Gastrocnemius medialis (tissue), 4 donors: Measurements from ENCODE around the gene TIGAR. TPM values are rescaled to one million over a fixed set of nuclear protein-coding genes. Genes with fewer than 3 reads are reported as not detected.

Experiments
- ATAC-seq, 2 donors: fragments of 150-250 bp; one replicate each; pipeline ENCODE4 v1.9.1; 2016
- DNase-seq, 2 donors: peaks; one replicate each; pipeline ENCODE4 v3.0.0-alpha.2; 2019
- H3K27ac ChIP-seq, 4 donors: fragments of 200-600 bp; sonication (generic); 1 replicate in 1 of 4; 2 replicates in 3 of 4; pipeline ENCODE4 v1.5.1; 2016 to 2018; ENCODE audit warnings: mild to moderate bottlenecking in 2 of 4, moderate library complexity in 1 of 4
- H3K27me3 ChIP-seq, 3 donors: fragments of 200-600 bp; sonication (generic) in 2 of 3; 1 replicate in 1 of 3; 2 replicates in 2 of 3; pipeline versions ENCODE4 v1.5.1 to v1.6.0; 2016 to 2019; ENCODE audit warnings: mild to moderate bottlenecking in 1 of 3, moderate library complexity in 1 of 3
- H3K36me3 ChIP-seq, 2 donors: fragments of 200-600 bp; sonication (generic) in 1 of 2; one replicate each; pipeline ENCODE4 v1.5.1; 2017 to 2018
- H3K4me1 ChIP-seq, 2 donors: fragments of 200-600 bp; sonication (generic) in 1 of 2; one replicate each; pipeline ENCODE4 v1.5.1; 2016 to 2017; ENCODE audit warnings: mild to moderate bottlenecking in 2 of 2
- H3K4me3 ChIP-seq, 4 donors: fragments of 200-600 bp; sonication (generic) in 3 of 4; 1 replicate in 1 of 4; 2 replicates in 3 of 4; pipeline ENCODE4 v1.5.1; 2016 to 2019; ENCODE audit warnings: mild to moderate bottlenecking in 2 of 4
- H3K9me3 ChIP-seq, 3 donors: fragments of 200-600 bp; sonication (generic) in 2 of 3; 1 replicate in 1 of 3; 2 replicates in 2 of 3; pipeline ENCODE4 v1.5.1; 2016 to 2019
- CTCF ChIP-seq, 5 experiments: fragments of 450-650 bp in 3 of 5; fragments of 200-600 bp in 2 of 5; sonication (generic) in 2 of 5; IDR thresholded peaks in 4 of 5; conservative IDR thresholded peaks in 1 of 5; 1 replicate in 4 of 5; 2 replicates in 1 of 5; pipeline ENCODE4 v1.5.1; 2016 to 2019; ENCODE audit warnings: antibody characterized with exemption in 5 of 5, mild to moderate bottlenecking in 3 of 5, moderate library complexity in 3 of 5
- POLR2A ChIP-seq, 2 donors: fragments of 450-650 bp; IDR thresholded peaks; one replicate each; pipeline ENCODE4 v1.6.1; 2017; ENCODE audit warnings: antibody characterized with exemption in 2 of 2, mild to moderate bottlenecking in 2 of 2, moderate library complexity in 2 of 2
- in situ Hi-C, 4 donors: fragments of 200-750 bp; cut with MboI; loops; one replicate each; pipeline versions ENCODE4 v1.15.0 to v1.8.0; 2017; ENCODE audit warnings: low sequenced_read_pairs in 4 of 4
- intact Hi-C: fragments of 100-400 bp; cut with DNase I; formaldehyde crosslinking; loops from one replicate; pipeline ENCODE4 v1.15.1; 2023; ENCODE audit warnings: low total_unique reads
- total RNA-seq, 4 donors: library from RNA; depleted of rRNA; stranded (reverse); fragments of >200 nt; gene quantifications; one replicate each; pipeline versions ENCODE4 v1.1.0 to v1.2.3, GENCODE V29; 2016

TIGAR gene
- total RNA-seq, 4 donors from 2014 or later = 4.4 to 8.3 (median 6.7) TPM

DNA sequence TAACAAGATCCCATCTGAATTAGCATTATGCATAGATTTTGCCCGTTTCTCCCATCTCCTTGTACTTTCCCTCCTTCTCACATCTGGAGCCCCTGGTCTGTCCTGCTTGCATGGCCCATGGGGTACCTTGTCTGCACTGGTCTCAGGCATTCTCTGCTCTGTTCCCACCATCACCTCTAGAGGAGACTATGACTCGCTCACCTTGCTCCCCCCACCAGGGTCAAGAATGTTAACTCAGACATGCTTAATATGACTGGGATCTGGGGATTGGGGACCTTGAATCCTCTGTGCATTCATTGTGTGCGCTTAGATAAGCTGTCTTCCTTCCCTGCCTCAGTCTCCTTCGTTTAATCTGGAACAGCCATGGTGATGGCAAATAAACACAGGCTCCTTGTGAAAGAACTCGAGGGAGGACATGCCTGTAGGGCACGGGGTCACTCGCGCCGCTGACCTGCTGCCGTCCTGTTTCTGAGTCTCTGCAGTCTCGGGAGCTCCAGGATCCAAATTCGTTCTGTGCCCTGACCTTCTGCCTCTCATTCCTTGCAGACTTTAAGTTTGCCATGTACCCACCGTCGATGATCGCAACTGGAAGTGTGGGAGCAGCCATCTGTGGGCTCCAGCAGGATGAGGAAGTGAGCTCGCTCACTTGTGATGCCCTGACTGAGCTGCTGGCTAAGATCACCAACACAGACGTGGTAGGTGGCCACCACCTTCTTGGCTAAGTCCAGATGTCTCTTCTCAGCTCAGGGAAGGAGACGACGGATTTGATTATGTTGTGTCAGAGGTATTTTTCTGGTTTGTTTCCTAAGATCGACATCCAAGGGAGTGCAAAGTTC, 32.5 kb upstream of the TIGAR start:
- DNase-seq (no peak), ATAC-seq (no peak)
- in situ Hi-C loops = loop anchor here in 1 of 4 donors (10.0 kb wide), 1 partner anchor 414 kb away; the partner anchor contains the start of gene PARP11
- no peaks in the 10 kb centered on the region for H3K4me1 ChIP-seq
- TF ChIP-seq CTCF (IDR thresholded peaks at IDR 0.05 in 4 of 5, conservative IDR thresholded peaks at IDR 0.05 in 1 of 5) (no peak), POLR2A (IDR thresholded peaks at IDR 0.05) (no peak)
- no peak overlapping the region for H3K27ac ChIP-seq
- H3K4me3 ChIP-seq = no peak overlapping the region
- H3K9me3 ChIP-seq = no peaks in the 10 kb centered on the region
- no peaks in the 10 kb centered on the region for H3K36me3 ChIP-seq
- peaks cover 3 to 12% (median 9%) of the 10 kb centered on the region in 3 donors for H3K27me3 ChIP-seq
- intact Hi-C loops = no loop called here

DNA sequence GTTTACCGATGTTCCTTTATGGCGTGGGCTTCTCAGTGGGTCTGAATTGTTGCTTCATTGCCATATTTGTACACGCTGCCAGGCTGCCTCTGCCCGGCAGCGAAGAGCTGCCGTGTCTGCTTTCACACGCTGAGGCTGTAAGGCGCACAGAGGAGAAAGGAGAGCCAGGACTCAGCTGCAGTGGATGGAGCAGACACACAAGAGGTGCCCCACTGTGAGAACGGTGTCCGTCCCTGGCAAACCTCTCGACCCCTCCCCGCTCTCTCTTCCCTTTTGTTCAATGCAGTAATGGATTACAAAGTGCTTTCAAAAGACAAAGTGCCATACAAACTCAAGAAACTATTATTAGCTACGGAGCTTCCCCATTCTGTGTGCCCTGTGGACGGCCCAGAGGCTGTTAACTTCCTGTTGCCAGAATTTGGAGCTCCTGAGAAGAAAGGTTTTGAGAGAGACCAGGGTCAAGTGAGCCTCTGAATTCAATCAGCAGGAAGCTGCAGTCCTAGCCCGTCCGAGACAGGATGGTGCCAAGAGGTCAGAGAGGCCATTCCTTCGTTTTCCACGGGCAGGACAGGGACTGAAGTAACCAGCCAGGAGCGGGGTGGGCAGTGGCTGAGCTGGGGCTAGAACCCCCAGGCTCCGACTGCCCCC, 31.7 kb upstream of the TIGAR start:
- H3K4me1 ChIP-seq = no peaks in the 10 kb centered on the region
- in situ Hi-C loops = loop anchor here in 1 of 4 donors (10.0 kb wide), 1 partner anchor 415 kb away; the partner anchor contains the start of gene PARP11
- DNase-seq = no peak

GRCh38 chr12:4289998-4290790, 30.8 kb upstream of the TIGAR start:
- TF ChIP-seq POLR2A (IDR thresholded peaks at IDR 0.05) (no peak), CTCF (IDR thresholded peaks at IDR 0.05 in 4 of 5, conservative IDR thresholded peaks at IDR 0.05 in 1 of 5) (no peak)
- Histone ChIP-seq H3K4me1 (no peaks in the 10 kb centered on the region), H3K36me3 (no peaks in the 10 kb centered on the region), H3K9me3 (no peaks in the 10 kb centered on the region), H3K4me3 (no peak overlapping the region), H3K27me3 (peaks cover 3 to 12% (median 9%) of the 10 kb centered on the region in 3 donors), H3K27ac (no peak overlapping the region)
- DNase-seq (no peak), ATAC-seq (no peak)
- intact Hi-C loops = loop anchor here (5.0 kb wide), 1 partner anchor 552 kb away; no protein-coding TSS in a partner anchor
- in situ Hi-C loops = loop anchor here in 1 of 4 donors (10.0 kb wide), 1 partner anchor 415 kb away; the partner anchor contains the start of gene PARP11

More for the DNA sequence above, 31.7 kb upstream of the TIGAR start:
- H3K9me3 ChIP-seq = no peaks in the 10 kb centered on the region
- no peak for ATAC-seq
- TF ChIP-seq POLR2A (IDR thresholded peaks at IDR 0.05) (no peak), CTCF (IDR thresholded peaks at IDR 0.05 in 4 of 5, conservative IDR thresholded peaks at IDR 0.05 in 1 of 5) (no peak)
- H3K36me3 ChIP-seq = no peaks in the 10 kb centered on the region
- no peak overlapping the region for H3K27ac ChIP-seq
- H3K27me3 ChIP-seq = peaks cover 3 to 12% (median 9%) of the 10 kb centered on the region in 3 donors
- no peak overlapping the region for H3K4me3 ChIP-seq
- intact Hi-C loops = no loop called here

- H3K9me3 ChIP-seq = no peaks in the 10 kb centered on the region
- H3K36me3 ChIP-seq = no peaks in the 10 kb centered on the region
- H3K27me3 ChIP-seq = peaks cover 3 to 5% (median 4%) of the 10 kb centered on the region in 3 donors
- ATAC-seq = no peak
- no peaks in the 10 kb centered on the region for H3K4me1 ChIP-seq
- no peak for TF ChIP-seq POLR2A (IDR thresholded peaks at IDR 0.05)
- no peak for TF ChIP-seq CTCF (IDR thresholded peaks at IDR 0.05 in 4 of 5, conservative IDR thresholded peaks at IDR 0.05 in 1 of 5)
- intact Hi-C loops (loop anchor here (5.0 kb wide), 1 partner anchor 550 kb away; no protein-coding TSS in a partner anchor), in situ Hi-C loops (no loop called here)
- no peak overlapping the region for H3K27ac ChIP-seq
- no peak overlapping the region for H3K4me3 ChIP-seq
- DNase-seq = no peak
Measured at GRCh38 chr12:4292341-4293073, 28.5 kb upstream of the TIGAR start.
